ENCODE data around the gene GRID1. TPM values are rescaled to one million over a fixed set of nuclear protein-coding genes. Genes with fewer than 3 reads are reported as not detected.

GRID1 gene
- total RNA-seq, 1 experiment from 2014 or later: not detected

DNA sequence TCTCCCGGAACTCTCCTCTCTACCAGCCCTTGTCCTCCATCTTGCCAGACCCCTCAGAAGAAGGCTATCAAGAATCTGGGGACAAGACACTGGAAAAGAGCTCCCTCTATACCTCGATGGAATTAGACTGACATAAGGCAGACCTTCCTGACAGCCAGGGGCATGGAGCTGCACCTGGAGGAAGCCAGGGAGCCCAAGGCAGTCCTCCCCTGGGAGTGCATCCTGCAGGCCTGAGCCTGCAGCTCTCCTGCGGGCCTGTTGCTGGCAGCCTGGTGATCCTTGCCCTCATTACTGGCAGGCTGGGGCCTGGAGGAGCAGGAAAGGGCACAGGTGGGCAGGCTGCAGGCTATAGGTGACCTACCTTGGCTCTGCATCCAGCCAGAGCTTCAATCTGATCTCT, 323.4 kb downstream of the GRID1 start:
- BruUV-seq (replicated peaks): no TSS peak
- H3K9me3 ChIP-seq (ENCODE audit: insufficient read depth, low read depth): no peaks in the 10 kb centered on the region
- DNase-seq: no peak
- no peak for TF ChIP-seq EZH2 (IDR thresholded peaks at IDR 0.05; ENCODE audit: low read depth)
- TF ChIP-seq, protein P1, sequence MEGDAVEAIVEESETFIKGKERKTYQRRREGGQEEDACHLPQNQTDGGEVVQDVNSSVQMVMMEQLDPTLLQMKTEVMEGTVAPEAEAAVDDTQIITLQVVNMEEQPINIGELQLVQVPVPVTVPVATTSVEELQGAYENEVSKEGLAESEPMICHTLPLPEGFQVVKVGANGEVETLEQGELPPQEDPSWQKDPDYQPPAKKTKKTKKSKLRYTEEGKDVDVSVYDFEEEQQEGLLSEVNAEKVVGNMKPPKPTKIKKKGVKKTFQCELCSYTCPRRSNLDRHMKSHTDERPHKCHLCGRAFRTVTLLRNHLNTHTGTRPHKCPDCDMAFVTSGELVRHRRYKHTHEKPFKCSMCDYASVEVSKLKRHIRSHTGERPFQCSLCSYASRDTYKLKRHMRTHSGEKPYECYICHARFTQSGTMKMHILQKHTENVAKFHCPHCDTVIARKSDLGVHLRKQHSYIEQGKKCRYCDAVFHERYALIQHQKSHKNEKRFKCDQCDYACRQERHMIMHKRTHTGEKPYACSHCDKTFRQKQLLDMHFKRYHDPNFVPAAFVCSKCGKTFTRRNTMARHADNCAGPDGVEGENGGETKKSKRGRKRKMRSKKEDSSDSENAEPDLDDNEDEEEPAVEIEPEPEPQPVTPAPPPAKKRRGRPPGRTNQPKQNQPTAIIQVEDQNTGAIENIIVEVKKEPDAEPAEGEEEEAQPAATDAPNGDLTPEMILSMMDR (conservative IDR thresholded peaks at IDR 0.05): no peak
- POLR2A ChIA-PET (ENCODE audit: unreplicated experiment): no interaction called here
- no peaks in the 10 kb centered on the region for H3K36me3 ChIP-seq (ENCODE audit: low read depth)
- H3F3A ChIP-seq (ENCODE audit: insufficient read depth, low read depth): no peaks in the 10 kb centered on the region
- no peak overlapping the region for H3K27ac ChIP-seq
- H3K9me2 ChIP-seq (ENCODE audit: insufficient read depth): no peaks in the 10 kb centered on the region
- H3K79me2 ChIP-seq (ENCODE audit: low read depth): no peaks in the 10 kb centered on the region
- H4K20me1 ChIP-seq (ENCODE audit: insufficient read depth): no peaks in the 10 kb centered on the region
- H3K4me2 ChIP-seq: no peak overlapping the region
- H3K27me3 ChIP-seq (ENCODE audit: insufficient read depth, low read depth): no peaks in the 10 kb centered on the region
- intact Hi-C loops (cut with micrococcal nuclease; ENCODE audit: unreplicated experiment): no loop called here
- H3K4me3 ChIP-seq: no peak overlapping the region
- CTCF ChIA-PET: interaction anchor here (0.6 kb wide), 1 partner anchor 128 kb away, joined by 3 read pairs; no protein-coding TSS in a partner anchor
- H2AFZ ChIP-seq: no peak overlapping the region
- no peaks in the 10 kb centered on the region for H3K4me1 ChIP-seq (replicated peaks; ENCODE audit: insufficient read depth)

DNA sequence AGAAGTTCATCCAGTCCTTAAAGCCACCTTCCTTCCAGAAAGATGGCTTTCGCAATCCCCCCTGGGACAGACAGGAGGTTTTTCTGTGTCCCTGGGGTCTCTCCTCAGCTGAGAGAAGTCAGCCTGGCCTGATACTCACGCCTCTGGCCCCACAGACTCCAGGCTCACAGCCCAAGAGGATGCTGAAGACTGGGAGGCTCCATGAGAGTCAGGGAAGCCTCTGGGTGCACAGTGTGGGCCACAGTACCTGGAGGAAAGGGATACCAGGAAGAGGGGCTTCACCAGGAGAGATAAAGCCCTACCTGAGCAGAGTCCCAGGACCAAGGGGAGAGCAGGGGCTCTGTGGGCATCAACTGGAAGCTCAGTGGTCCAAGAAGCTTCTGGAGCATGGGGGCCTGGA, 324.4 kb downstream of the GRID1 start:
- Histone ChIP-seq H2AFZ (no peak overlapping the region), H3K4me2 (no peak overlapping the region), H3K9me3 (ENCODE audit: insufficient read depth, low read depth) (no peaks in the 10 kb centered on the region), H3K27ac (no peak overlapping the region), H3K79me2 (ENCODE audit: low read depth) (no peaks in the 10 kb centered on the region), H4K20me1 (ENCODE audit: insufficient read depth) (no peaks in the 10 kb centered on the region), H3K4me1 (replicated peaks; ENCODE audit: insufficient read depth) (no peaks in the 10 kb centered on the region), H3F3A (ENCODE audit: insufficient read depth, low read depth) (no peaks in the 10 kb centered on the region), H3K27me3 (ENCODE audit: insufficient read depth, low read depth) (no peaks in the 10 kb centered on the region), H3K9me2 (ENCODE audit: insufficient read depth) (no peaks in the 10 kb centered on the region), H3K36me3 (ENCODE audit: low read depth) (no peaks in the 10 kb centered on the region), H3K4me3 (no peak overlapping the region)
- BruUV-seq (replicated peaks): no TSS peak
- ChIA-PET POLR2A (ENCODE audit: unreplicated experiment) (no interaction called here), CTCF (no interaction called here)
- DNase-seq: no peak
- intact Hi-C loops (cut with micrococcal nuclease; ENCODE audit: unreplicated experiment): no loop called here
- no peak for TF ChIP-seq EZH2 (IDR thresholded peaks at IDR 0.05; ENCODE audit: low read depth)
- TF ChIP-seq, protein P1 (conservative IDR thresholded peaks at IDR 0.05): no peak

DNA sequence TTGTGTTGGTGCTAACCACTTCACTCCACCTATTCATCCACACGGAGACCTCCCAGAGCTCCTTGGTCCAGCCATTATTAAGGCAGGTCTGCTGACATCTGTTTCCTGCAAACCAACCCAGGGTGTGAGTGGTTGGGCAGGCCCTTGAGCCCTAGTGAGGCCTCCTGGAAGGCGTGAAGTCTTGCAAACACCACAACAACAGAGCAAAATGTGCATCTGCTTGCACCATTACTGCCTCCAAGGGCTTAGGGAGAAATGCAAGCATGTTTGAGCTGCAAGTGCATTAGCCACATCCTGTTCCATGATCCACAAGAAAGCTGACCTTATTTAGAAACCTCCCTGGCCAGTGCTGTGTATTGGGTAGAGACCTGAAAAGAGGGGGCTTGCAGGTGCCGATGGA, 325.5 kb downstream of the GRID1 start:
- TF ChIP-seq, protein P1 (conservative IDR thresholded peaks at IDR 0.05): no peak
- TF ChIP-seq EZH2 (IDR thresholded peaks at IDR 0.05; ENCODE audit: low read depth): no peak
- no peaks in the 10 kb centered on the region for H3K36me3 ChIP-seq (ENCODE audit: low read depth)
- H3K9me2 ChIP-seq (ENCODE audit: insufficient read depth): no peaks in the 10 kb centered on the region
- DNase-seq: no peak
- no peaks in the 10 kb centered on the region for H3F3A ChIP-seq (ENCODE audit: insufficient read depth, low read depth)
- H3K4me1 ChIP-seq (replicated peaks; ENCODE audit: insufficient read depth): no peaks in the 10 kb centered on the region
- H3K9me3 ChIP-seq (ENCODE audit: insufficient read depth, low read depth): no peaks in the 10 kb centered on the region
- H3K27me3 ChIP-seq (ENCODE audit: insufficient read depth, low read depth): no peaks in the 10 kb centered on the region
- intact Hi-C loops (cut with micrococcal nuclease; ENCODE audit: unreplicated experiment): no loop called here
- H3K4me3 ChIP-seq: no peak overlapping the region
- BruUV-seq (replicated peaks): no TSS peak
- no peak overlapping the region for H3K4me2 ChIP-seq
- POLR2A ChIA-PET (ENCODE audit: unreplicated experiment): interaction anchor here (0.7 kb wide), 1 partner anchor 176 kb away, joined by 3 read pairs; no protein-coding TSS in a partner anchor
- no peak overlapping the region for H2AFZ ChIP-seq
- H3K27ac ChIP-seq: no peak overlapping the region
- no peaks in the 10 kb centered on the region for H4K20me1 ChIP-seq (ENCODE audit: insufficient read depth)
- CTCF ChIA-PET: no interaction called here
- H3K79me2 ChIP-seq (ENCODE audit: low read depth): no peaks in the 10 kb centered on the region
